Upper lobe of right lung (tissue), 1 donor: Measurements from ENCODE around the gene NFIX. TPM values are rescaled to one million over a fixed set of nuclear protein-coding genes. Genes with fewer than 3 reads are reported as not detected.

ENCODE experiments used
- ATAC-seq: fragments of 200-7000 bp; cut with Tn5 transposase; one replicate; pipeline ENCODE4 v1.9.1; 2020; ENCODE audit warnings: mild to moderate bottlenecking, moderate library complexity
- DNase-seq: peaks from one replicate; pipeline ENCODE4 v3.0.0-alpha.2; 2020
- H3K27ac ChIP-seq: fragments of 200-600 bp; one replicate; pipeline ENCODE4 v1.8.0; 2022
- H3K27me3 ChIP-seq: fragments of 200-600 bp; one replicate; pipeline ENCODE4 v1.8.0; 2022; ENCODE audit warnings: mild to moderate bottlenecking
- H3K36me3 ChIP-seq: fragments of 200-600 bp; one replicate; pipeline ENCODE4 v1.8.0; 2022
- H3K4me1 ChIP-seq: fragments of 200-600 bp; one replicate; pipeline ENCODE4 v1.8.0; 2022
- H3K4me3 ChIP-seq: fragments of 200-600 bp; one replicate; pipeline ENCODE4 v1.8.0; 2022; ENCODE audit warnings: mild to moderate bottlenecking
- H3K9me3 ChIP-seq: fragments of 200-600 bp; one replicate; pipeline ENCODE4 v1.8.0; 2022
- CTCF ChIP-seq: fragments of 200-600 bp; IDR thresholded peaks from one replicate; pipeline ENCODE4 v1.8.0; 2022; ENCODE audit warnings: antibody characterized with exemption
- intact Hi-C: fragments of 100-400 bp; cut with DNase I; formaldehyde crosslinking; loops from one replicate; pipeline ENCODE4 v1.11.0; 2022
- total RNA-seq: library from RNA; stranded (reverse); fragmentation: NEBNext Ultra II Directional; extraction: Animal tissue kit (Norgen Biotek cat#: 25700); gene quantifications from one replicate; pipeline ENCODE4 v1.2.1, GENCODE V29; 2021
- donor health status: DM: no; HTN: yes; CAD: no; lungs with severe emphysema.

Gene NFIX
- total RNA-seq, 1 donor from 2014 or later, result 168 TPM

DNA sequence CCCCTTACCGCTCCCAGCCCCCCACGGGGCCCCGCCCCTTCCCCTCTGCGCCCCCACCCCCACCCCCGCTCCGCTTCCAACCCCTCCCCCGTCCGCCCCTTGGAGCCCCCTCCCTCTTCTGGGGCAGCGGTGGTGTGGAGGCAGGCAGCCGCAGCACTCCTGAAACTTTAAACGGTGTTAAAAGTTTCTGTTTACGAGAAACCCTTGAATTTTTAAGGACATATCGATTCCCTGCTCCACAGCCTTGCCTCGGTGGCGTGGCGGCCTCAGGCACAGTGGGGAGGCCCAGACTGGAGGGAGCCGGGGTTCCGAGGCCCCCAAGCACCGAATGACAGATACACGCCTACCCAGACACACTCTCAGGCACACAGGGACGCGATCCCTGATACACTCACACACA, 4.8 kb upstream of the NFIX start:
- DNase-seq (no peak), ATAC-seq (no peak)
- no peak overlapping the region for H3K27ac ChIP-seq
- no peaks in the 10 kb centered on the region for H3K9me3 ChIP-seq
- intact Hi-C loops, result no loop called here
- no peaks in the 10 kb centered on the region for H3K27me3 ChIP-seq
- H3K36me3 ChIP-seq, result no peaks in the 10 kb centered on the region
- no peak for TF ChIP-seq CTCF
- H3K4me3 ChIP-seq, result no peak overlapping the region
- H3K4me1 ChIP-seq, result no peaks in the 10 kb centered on the region

DNA sequence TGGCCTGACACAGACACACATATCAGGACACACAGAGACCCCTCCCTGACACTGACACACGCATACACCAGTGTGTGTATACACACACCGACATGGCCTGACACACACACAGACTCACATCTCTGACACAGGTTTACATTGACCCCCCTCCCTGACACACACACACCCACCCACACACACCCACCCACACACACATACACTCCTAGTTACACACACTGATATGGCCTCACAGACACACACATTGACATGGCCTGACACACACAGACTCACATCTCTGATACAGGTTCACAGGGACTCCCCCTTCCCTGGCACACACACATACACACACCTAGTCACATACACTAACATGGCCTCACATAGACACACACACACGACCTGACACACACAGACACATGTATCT, 4.4 kb upstream of the NFIX start:
- Histone ChIP-seq H3K4me3 (no peak overlapping the region), H3K9me3 (no peaks in the 10 kb centered on the region), H3K27ac (no peak overlapping the region), H3K27me3 (no peaks in the 10 kb centered on the region), H3K4me1 (no peaks in the 10 kb centered on the region), H3K36me3 (no peaks in the 10 kb centered on the region)
- DNase-seq, result no peak
- intact Hi-C loops, result no loop called here
- TF ChIP-seq CTCF, result no peak
- no peak for ATAC-seq

- no peaks in the 10 kb centered on the region for H3K4me1 ChIP-seq
- intact Hi-C loops, result no loop called here
- no peaks in the 10 kb centered on the region for H3K36me3 ChIP-seq
- DNase-seq (no peak), ATAC-seq (no peak)
- no peak overlapping the region for H3K4me3 ChIP-seq
- H3K9me3 ChIP-seq, result no peaks in the 10 kb centered on the region
- H3K27ac ChIP-seq, result no peak overlapping the region
- H3K27me3 ChIP-seq, result no peaks in the 10 kb centered on the region
- no peak for TF ChIP-seq CTCF
These were observed 4.0 kb upstream of the NFIX start for GRCh38 chr19:12991296-12991695.

DNA sequence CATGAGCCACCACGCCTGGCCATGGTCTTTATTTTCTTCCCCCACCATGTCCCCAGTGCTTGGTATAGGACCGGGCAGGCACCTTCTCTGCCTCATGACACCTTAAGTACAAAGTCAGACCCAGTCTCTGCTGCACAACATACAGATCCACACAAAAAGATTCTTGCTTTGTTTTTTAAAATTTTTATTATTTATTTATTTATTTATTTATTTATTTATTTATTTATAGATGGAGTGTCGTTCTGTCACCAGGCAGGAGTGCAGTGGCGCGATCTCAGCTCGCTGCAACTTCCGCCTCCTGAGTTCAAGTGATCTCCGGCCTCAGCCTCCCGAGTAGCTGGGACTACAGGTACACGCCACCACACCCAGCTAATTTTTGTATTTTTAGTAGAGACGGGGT, 2.5 kb upstream of the NFIX start:
- intact Hi-C loops, result no loop called here
- DNase-seq (no peak), ATAC-seq (no peak)
- Histone ChIP-seq H3K27me3 (no peaks in the 10 kb centered on the region), H3K4me1 (peaks cover 6% of the 10 kb centered on the region), H3K36me3 (no peaks in the 10 kb centered on the region), H3K27ac (no peak overlapping the region), H3K9me3 (no peaks in the 10 kb centered on the region), H3K4me3 (no peak overlapping the region)
- TF ChIP-seq CTCF, result no peak

DNA sequence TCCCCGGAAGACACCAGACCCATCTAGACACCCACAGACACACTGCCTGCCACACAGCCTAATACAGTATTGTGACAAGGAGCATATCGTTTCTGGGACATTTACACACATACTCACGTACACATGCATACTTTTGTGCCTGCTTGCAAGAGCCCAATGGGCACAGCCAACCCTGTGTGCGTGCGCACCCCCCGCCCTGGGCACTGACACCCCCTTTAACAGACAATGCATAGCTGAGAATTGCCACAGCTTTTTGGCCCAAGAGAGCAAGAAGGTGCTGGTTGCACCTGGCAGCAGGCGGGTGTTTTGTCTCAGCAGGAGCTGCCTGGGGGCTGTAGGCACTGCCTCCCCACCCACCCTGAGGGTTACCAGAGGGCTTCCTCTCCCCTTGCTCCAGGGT, 1.7 kb upstream of the NFIX start:
- TF ChIP-seq CTCF, result no peak
- no peak for DNase-seq
- H3K27me3 ChIP-seq, result no peaks in the 10 kb centered on the region
- no peak overlapping the region for H3K27ac ChIP-seq
- intact Hi-C loops, result no loop called here
- no peak for ATAC-seq
- H3K4me1 ChIP-seq, result peaks cover 9% of the 10 kb centered on the region
- H3K4me3 ChIP-seq, result no peak overlapping the region
- peaks cover 1% of the 10 kb centered on the region for H3K36me3 ChIP-seq
- H3K9me3 ChIP-seq, result no peaks in the 10 kb centered on the region
